ENCODE measurements around the gene OR11H12.
"Not testable (repeated sequence)": the region's sequence is repeated elsewhere in the genome, so short reads cannot be mapped to it uniquely, and the experiment has no call there.

Gene OR11H12

GRCh38 chr14:18600817-18601216, at the start of gene OR11H12:
Gene OR11H12 (plus strand): TSS chr14:18601117. CDS start chr14:18601117, 0 bp downstream.
- not testable (repeated sequence) for H3K9me3 Mint-ChIP-seq; H3K36me3 Mint-ChIP-seq (ENCODE audit: low read depth); H3K4me3 Mint-ChIP-seq; H3K27ac Mint-ChIP-seq; DNase-seq; H3K4me1 Mint-ChIP-seq; H3K27me3 Mint-ChIP-seq (ENCODE audit: low read depth, poor library complexity)

- not testable (repeated sequence) for H3K9me3 Mint-ChIP-seq; H3K4me3 Mint-ChIP-seq; H3K36me3 Mint-ChIP-seq (ENCODE audit: low read depth); H3K27me3 Mint-ChIP-seq (ENCODE audit: low read depth, poor library complexity); H3K4me1 Mint-ChIP-seq; DNase-seq; H3K27ac Mint-ChIP-seq
These were observed 18.0 kb upstream of the OR11H12 start for GRCh38 chr14:18582908-18583307.

- not testable (repeated sequence) for H3K4me1 Mint-ChIP-seq; H3K27ac Mint-ChIP-seq; DNase-seq; H3K36me3 Mint-ChIP-seq (ENCODE audit: low read depth); H3K4me3 Mint-ChIP-seq; H3K27me3 Mint-ChIP-seq (ENCODE audit: low read depth, poor library complexity)
- H3K9me3 Mint-ChIP-seq, result peaks cover 12% of the 10 kb centered on the region
These were observed 25.8 kb downstream of the OR11H12 start for GRCh38 chr14:18626610-18627213.

GRCh38 chr14:18636066-18636465, 35.1 kb downstream of the OR11H12 start:
- not testable (repeated sequence) for H3K27ac Mint-ChIP-seq; H3K9me3 Mint-ChIP-seq; DNase-seq; H3K4me1 Mint-ChIP-seq; H3K36me3 Mint-ChIP-seq (ENCODE audit: low read depth); H3K27me3 Mint-ChIP-seq (ENCODE audit: low read depth, poor library complexity); H3K4me3 Mint-ChIP-seq

- not testable (repeated sequence) for H3K27ac Mint-ChIP-seq; H3K27me3 Mint-ChIP-seq (ENCODE audit: low read depth, poor library complexity); H3K4me1 Mint-ChIP-seq; H3K4me3 Mint-ChIP-seq; H3K36me3 Mint-ChIP-seq (ENCODE audit: low read depth); H3K9me3 Mint-ChIP-seq; DNase-seq
These were observed 37.1 kb downstream of the OR11H12 start for GRCh38 chr14:18638032-18638431.

- not testable (repeated sequence) for H3K4me1 Mint-ChIP-seq; H3K27me3 Mint-ChIP-seq (ENCODE audit: low read depth, poor library complexity); H3K9me3 Mint-ChIP-seq; H3K4me3 Mint-ChIP-seq; H3K27ac Mint-ChIP-seq; H3K36me3 Mint-ChIP-seq (ENCODE audit: low read depth); DNase-seq
These were observed 37.9 kb downstream of the OR11H12 start for GRCh38 chr14:18638785-18639184.

GRCh38 chr14:18646075-18646730, 45.3 kb downstream of the OR11H12 start:
- not testable (repeated sequence) for DNase-seq; H3K27me3 Mint-ChIP-seq (ENCODE audit: low read depth, poor library complexity); H3K27ac Mint-ChIP-seq; H3K4me1 Mint-ChIP-seq; H3K36me3 Mint-ChIP-seq (ENCODE audit: low read depth); H3K4me3 Mint-ChIP-seq; H3K9me3 Mint-ChIP-seq

All from nephron progenitor cell (in vitro differentiated cells).